Measurements from ENCODE around the gene CAMSAP1.

Gene CAMSAP1

GRCh38 chr9:135772702-135773493 is 134.4 kb downstream of the CAMSAP1 start:
- Histone ChIP-seq H3K27me3 (ENCODE audit: insufficient read depth, poor library complexity, severe bottlenecking) (no peaks in the 10 kb centered on the region), H3K9me3 (ENCODE audit: severe bottlenecking) (no peaks in the 10 kb centered on the region), H3K36me3 (ENCODE audit: low read depth) (no peaks in the 10 kb centered on the region), H3K4me1 (ENCODE audit: insufficient read depth, poor library complexity, severe bottlenecking) (no peaks in the 10 kb centered on the region), H3K27ac (ENCODE audit: poor library complexity, severe bottlenecking) (no peak overlapping the region), H3K4me3 (ENCODE audit: severe bottlenecking) (no peak overlapping the region)
- no peak for TF ChIP-seq CTCF (IDR thresholded peaks at IDR 0.05; ENCODE audit: poor library complexity, severe bottlenecking)
- DNase-seq (ENCODE audit: low spot score) = no peak
- no peak for ATAC-seq (ENCODE audit: low read depth)

DNA sequence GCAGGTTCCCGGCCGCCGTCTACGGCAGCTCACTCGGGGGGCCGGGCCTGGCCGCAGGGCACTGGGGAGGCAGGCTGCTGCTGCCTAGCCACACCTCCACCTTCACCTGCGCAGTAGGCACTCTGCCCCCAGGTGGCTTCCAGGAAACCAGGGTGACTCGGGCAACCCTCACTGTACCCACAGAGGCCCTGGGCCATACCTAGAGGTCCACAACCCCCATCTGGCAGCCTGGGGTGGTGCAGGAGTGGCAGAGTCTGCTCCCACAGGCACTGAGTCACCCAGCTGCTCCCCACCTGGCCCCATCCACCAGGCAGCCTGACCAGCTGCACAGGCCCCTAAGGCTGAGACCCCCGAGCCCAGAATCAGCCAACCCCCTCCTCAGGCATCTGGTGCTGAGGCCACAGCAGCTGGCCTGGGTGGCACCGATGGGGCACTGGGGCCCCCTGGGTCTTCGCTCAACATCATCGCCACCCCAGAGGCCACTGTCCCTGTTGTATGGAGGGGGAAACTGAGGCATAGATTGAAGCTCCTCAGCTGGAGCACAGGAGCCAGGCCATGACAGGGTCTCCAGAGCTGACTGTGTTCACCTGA is 135.2 kb downstream of the CAMSAP1 start:
- Histone ChIP-seq H3K4me3 (ENCODE audit: severe bottlenecking) (no peak overlapping the region), H3K9me3 (ENCODE audit: severe bottlenecking) (no peaks in the 10 kb centered on the region), H3K27me3 (ENCODE audit: insufficient read depth, poor library complexity, severe bottlenecking) (no peaks in the 10 kb centered on the region), H3K4me1 (ENCODE audit: insufficient read depth, poor library complexity, severe bottlenecking) (no peaks in the 10 kb centered on the region), H3K27ac (ENCODE audit: poor library complexity, severe bottlenecking) (no peak overlapping the region), H3K36me3 (ENCODE audit: low read depth) (no peaks in the 10 kb centered on the region)
- ATAC-seq (ENCODE audit: low read depth) = no peak
- TF ChIP-seq CTCF (IDR thresholded peaks at IDR 0.05; ENCODE audit: poor library complexity, severe bottlenecking) = no peak
- DNase-seq (ENCODE audit: low spot score) = no peak

DNA sequence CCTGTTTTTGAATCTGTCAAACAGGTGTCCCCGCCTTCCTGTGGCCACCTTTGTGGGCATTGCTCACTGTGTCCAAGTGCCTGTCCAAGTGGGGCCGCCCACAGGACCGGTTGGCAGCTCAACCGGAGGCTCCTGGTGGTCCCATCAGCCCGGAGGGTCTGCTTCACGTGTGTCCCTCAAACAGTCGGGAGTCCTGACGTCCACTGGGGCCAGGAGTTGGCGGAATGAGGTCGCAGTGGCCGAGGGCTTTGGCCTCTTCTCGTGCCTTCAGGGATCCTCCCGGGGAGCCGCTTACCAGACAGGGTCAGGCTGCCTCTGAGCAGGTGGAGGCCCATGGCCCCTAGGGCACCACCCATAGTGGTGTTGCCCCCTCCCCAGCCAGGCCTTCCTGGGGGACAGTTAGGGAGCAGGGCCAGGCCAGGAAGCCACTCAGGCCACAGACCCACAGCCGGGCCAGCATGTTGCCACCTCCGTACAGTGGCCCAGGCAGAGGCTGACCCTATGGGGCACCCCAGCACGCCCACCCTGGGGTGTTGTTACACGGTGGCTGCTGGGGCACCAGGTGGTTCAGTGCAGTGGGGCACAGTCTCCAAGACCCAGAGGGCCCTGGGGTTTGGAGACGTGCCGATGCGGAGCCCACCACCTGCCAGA is 135.8 kb downstream of the CAMSAP1 start:
- DNase-seq (ENCODE audit: low spot score) (no peak), ATAC-seq (ENCODE audit: low read depth) (no peak)
- Histone ChIP-seq H3K27ac (ENCODE audit: poor library complexity, severe bottlenecking) (no peak overlapping the region), H3K27me3 (ENCODE audit: insufficient read depth, poor library complexity, severe bottlenecking) (no peaks in the 10 kb centered on the region), H3K9me3 (ENCODE audit: severe bottlenecking) (no peaks in the 10 kb centered on the region), H3K4me3 (ENCODE audit: severe bottlenecking) (no peak overlapping the region), H3K4me1 (ENCODE audit: insufficient read depth, poor library complexity, severe bottlenecking) (no peaks in the 10 kb centered on the region), H3K36me3 (ENCODE audit: low read depth) (no peaks in the 10 kb centered on the region)
- TF ChIP-seq CTCF (IDR thresholded peaks at IDR 0.05; ENCODE audit: poor library complexity, severe bottlenecking) = no peak

DNA sequence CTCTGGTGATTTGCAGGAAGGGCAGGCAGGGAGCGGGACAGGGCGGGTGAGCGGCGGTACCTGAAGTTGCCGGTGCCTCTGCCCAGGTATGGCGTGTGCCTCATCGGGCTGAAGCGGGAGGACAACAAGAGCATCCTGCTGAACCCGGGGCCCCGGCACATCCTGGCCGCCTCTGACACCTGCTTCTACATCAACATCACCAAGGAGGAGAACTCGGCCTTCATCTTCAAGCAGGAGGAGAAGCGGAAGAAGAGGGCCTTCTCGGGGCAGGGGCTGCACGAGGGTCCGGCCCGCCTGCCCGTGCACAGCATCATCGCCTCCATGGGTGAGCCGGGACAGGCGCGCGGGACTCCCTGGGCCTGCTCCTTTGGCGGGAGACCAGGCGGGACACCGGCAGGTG is 136.6 kb downstream of the CAMSAP1 start:
- Histone ChIP-seq H3K36me3 (ENCODE audit: low read depth) (no peaks in the 10 kb centered on the region), H3K27ac (ENCODE audit: poor library complexity, severe bottlenecking) (no peak overlapping the region), H3K27me3 (ENCODE audit: insufficient read depth, poor library complexity, severe bottlenecking) (no peaks in the 10 kb centered on the region), H3K4me3 (ENCODE audit: severe bottlenecking) (no peak overlapping the region), H3K4me1 (ENCODE audit: insufficient read depth, poor library complexity, severe bottlenecking) (no peaks in the 10 kb centered on the region), H3K9me3 (ENCODE audit: severe bottlenecking) (no peaks in the 10 kb centered on the region)
- ATAC-seq (ENCODE audit: low read depth) (no peak), DNase-seq (ENCODE audit: low spot score) (no peak)
- no peak for TF ChIP-seq CTCF (IDR thresholded peaks at IDR 0.05; ENCODE audit: poor library complexity, severe bottlenecking)

- no peak for ATAC-seq (ENCODE audit: low read depth)
- H3K4me3 ChIP-seq (ENCODE audit: severe bottlenecking) = no peak overlapping the region
- H3K27ac ChIP-seq (ENCODE audit: poor library complexity, severe bottlenecking) = no peak overlapping the region
- H3K36me3 ChIP-seq (ENCODE audit: low read depth) = no peaks in the 10 kb centered on the region
- no peak for DNase-seq (ENCODE audit: low spot score)
- no peaks in the 10 kb centered on the region for H3K9me3 ChIP-seq (ENCODE audit: severe bottlenecking)
- no peaks in the 10 kb centered on the region for H3K27me3 ChIP-seq (ENCODE audit: insufficient read depth, poor library complexity, severe bottlenecking)
- TF ChIP-seq CTCF (IDR thresholded peaks at IDR 0.05; ENCODE audit: poor library complexity, severe bottlenecking) = no peak
- no peaks in the 10 kb centered on the region for H3K4me1 ChIP-seq (ENCODE audit: insufficient read depth, poor library complexity, severe bottlenecking)
Measured at GRCh38 chr9:135770203-135770535, 137.2 kb downstream of the CAMSAP1 start.

All from RWPE2 (cell line).